ENCODE measurements around the gene TSC22D4. TPM values are rescaled to one million over a fixed set of nuclear protein-coding genes. Genes with fewer than 3 reads are reported as not detected.

Gene TSC22D4
- total RNA-seq, 1 experiment from 2014 or later: 24.4 TPM

DNA sequence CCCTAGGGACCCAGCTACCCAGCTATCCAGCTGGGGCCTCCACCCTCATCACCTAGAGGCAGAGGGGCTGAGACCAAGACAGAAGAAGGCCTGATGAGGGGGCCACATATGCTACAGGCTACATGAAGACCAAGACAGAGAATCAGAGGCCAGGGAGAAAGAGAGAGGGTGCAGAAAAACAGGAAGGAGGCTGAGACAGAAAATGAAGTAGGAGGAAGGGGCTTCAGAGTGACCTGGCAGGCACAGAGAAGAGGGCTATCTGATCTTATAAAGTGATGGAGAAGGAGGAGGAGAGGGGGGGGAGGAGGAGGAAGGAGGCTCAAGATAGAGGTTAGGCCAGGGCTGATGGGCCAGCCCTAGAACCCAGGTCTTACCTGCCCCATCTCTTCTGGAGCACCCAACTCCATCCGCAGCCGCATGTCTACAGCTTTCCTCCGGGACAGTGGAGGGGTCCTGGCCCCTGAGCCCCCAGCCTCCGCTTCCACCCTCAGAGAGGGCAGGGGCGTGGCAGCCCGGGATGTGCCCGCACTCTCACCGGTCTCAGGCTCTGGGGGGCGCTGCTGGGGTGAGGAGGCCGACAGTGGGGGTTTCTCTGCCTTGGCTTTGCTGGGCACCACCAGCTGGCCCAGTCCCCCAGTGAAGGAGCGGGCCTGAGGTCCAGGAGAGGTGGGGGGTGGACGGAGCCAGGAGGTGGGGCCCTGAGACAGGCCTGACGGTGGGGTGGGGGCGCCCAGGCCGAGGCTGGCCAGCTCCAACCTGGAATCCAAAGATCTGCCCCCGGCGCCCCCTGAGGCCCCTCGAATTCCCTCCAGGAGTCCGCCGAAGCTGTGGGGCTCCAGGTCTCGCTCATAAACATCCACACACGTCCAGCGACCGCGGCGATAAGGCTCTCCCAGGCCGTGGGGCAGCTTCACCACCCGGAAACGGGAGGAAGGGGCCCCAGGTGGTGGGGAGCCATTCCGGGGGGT lies 1.8 kb downstream of the TSC22D4 start:
- no peaks in the 10 kb centered on the region for H3K9me3 Mint-ChIP-seq (ENCODE audit: low read depth, unreplicated experiment)
- peaks cover 16% of the 10 kb centered on the region for H3K4me1 Mint-ChIP-seq (ENCODE audit: low read depth, unreplicated experiment)
- intact Hi-C loops (cut with micrococcal nuclease; ENCODE audit: unreplicated experiment): loop anchor here (5.0 kb wide), 1 partner anchor 70 kb away; no protein-coding TSS in a partner anchor
- H3K4me3 Mint-ChIP-seq (ENCODE audit: low read depth, unreplicated experiment): peak overlapping the region; percentile 89
- TF ChIP-seq, protein P1, sequence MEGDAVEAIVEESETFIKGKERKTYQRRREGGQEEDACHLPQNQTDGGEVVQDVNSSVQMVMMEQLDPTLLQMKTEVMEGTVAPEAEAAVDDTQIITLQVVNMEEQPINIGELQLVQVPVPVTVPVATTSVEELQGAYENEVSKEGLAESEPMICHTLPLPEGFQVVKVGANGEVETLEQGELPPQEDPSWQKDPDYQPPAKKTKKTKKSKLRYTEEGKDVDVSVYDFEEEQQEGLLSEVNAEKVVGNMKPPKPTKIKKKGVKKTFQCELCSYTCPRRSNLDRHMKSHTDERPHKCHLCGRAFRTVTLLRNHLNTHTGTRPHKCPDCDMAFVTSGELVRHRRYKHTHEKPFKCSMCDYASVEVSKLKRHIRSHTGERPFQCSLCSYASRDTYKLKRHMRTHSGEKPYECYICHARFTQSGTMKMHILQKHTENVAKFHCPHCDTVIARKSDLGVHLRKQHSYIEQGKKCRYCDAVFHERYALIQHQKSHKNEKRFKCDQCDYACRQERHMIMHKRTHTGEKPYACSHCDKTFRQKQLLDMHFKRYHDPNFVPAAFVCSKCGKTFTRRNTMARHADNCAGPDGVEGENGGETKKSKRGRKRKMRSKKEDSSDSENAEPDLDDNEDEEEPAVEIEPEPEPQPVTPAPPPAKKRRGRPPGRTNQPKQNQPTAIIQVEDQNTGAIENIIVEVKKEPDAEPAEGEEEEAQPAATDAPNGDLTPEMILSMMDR (IDR thresholded peaks at IDR 0.05; ENCODE audit: unreplicated experiment): no peak
- CTCF ChIA-PET: interaction anchor here (0.6 to 0.7 kb wide), 2 partner anchors 16 to 29 kb away, joined by 3 read pairs; no protein-coding TSS in a partner anchor
- no peak overlapping the region for H3K27ac Mint-ChIP-seq (ENCODE audit: unreplicated experiment)
- H3K36me3 Mint-ChIP-seq (ENCODE audit: insufficient read depth, unreplicated experiment): peaks cover 27% of the 10 kb centered on the region
- no peak for DNase-seq
- H3K27me3 Mint-ChIP-seq (ENCODE audit: unreplicated experiment): no peaks in the 10 kb centered on the region
- BruUV-seq (replicated peaks): no TSS peak

DNA sequence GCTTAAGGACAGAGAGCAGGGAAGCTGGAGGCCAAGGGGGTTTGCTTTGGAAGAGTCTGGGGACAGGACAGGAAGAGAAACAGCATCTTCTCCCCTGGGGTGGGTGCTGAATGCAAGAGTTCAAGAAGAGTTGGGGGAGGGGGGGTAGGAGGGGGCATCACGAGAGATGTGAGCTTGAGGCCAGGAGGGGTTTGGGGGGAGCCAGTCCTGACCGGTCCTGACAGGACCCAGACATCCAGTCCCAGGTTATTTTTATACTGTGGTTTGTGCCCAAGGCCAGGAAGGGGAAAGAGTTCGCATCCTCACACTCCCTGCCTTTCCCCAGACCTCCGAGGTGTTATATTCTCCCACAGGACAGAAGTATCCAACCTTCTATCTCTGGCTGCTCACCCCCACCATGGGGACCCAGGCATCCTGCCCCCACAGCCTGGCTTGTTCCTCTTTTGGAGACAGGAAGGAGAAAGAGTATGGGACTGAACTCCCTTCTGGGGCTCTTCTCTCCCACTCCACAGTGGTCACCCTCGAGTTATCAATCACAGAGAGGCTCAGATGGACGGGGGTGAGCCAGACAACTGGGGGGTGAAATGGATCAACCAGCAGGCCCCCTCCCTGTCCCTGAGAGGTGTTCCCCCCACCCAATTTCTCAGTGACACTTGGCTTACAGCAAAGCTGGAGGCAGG lies 2.8 kb downstream of the TSC22D4 start:
- H3K9me3 Mint-ChIP-seq (ENCODE audit: low read depth, unreplicated experiment): no peaks in the 10 kb centered on the region
- H3K36me3 Mint-ChIP-seq (ENCODE audit: insufficient read depth, unreplicated experiment): peaks cover 27% of the 10 kb centered on the region
- H3K27ac Mint-ChIP-seq (ENCODE audit: unreplicated experiment): no peak overlapping the region
- peak overlapping the region; percentile 59 for H3K4me3 Mint-ChIP-seq (ENCODE audit: low read depth, unreplicated experiment)
- no peaks in the 10 kb centered on the region for H3K27me3 Mint-ChIP-seq (ENCODE audit: unreplicated experiment)
- CTCF ChIA-PET: interaction anchor here (1.4 kb wide), 1 partner anchor 69 kb away, joined by 3 read pairs; no protein-coding TSS in a partner anchor
- no peak for DNase-seq
- intact Hi-C loops (cut with micrococcal nuclease; ENCODE audit: unreplicated experiment): loop anchor here (5.0 kb wide), 1 partner anchor 71 kb away; no protein-coding TSS in a partner anchor
- H3K4me1 Mint-ChIP-seq (ENCODE audit: low read depth, unreplicated experiment): peaks cover 16% of the 10 kb centered on the region
- TF ChIP-seq, protein P1 (IDR thresholded peaks at IDR 0.05; ENCODE audit: unreplicated experiment): no peak
- no TSS peak for BruUV-seq (replicated peaks)

DNA sequence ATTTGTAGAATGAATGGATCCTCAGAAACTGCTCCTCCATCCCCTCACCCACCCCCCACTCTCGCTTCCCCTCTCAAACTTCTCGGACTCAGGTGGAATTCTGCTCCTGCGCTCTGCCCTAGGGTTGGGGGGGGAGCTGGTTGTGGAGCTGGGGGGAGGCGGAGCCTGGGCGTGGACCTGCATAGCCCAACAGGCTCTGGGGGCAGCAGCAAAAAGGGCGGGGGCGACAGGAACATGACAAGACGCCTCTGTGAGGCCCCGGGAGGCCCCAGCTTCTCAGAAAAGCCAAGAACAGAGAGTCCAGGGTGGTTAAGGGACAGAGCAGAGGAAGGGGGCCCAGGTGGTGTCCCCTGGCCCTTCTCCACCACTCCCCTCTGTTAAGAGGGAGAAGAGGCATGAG lies 3.5 kb downstream of the TSC22D4 start:
- no peak overlapping the region for H3K4me3 Mint-ChIP-seq (ENCODE audit: low read depth, unreplicated experiment)
- no TSS peak for BruUV-seq (replicated peaks)
- TF ChIP-seq, protein P1 (IDR thresholded peaks at IDR 0.05; ENCODE audit: unreplicated experiment): no peak
- H3K36me3 Mint-ChIP-seq (ENCODE audit: insufficient read depth, unreplicated experiment): peaks cover 27% of the 10 kb centered on the region
- H3K27me3 Mint-ChIP-seq (ENCODE audit: unreplicated experiment): no peaks in the 10 kb centered on the region
- H3K4me1 Mint-ChIP-seq (ENCODE audit: low read depth, unreplicated experiment): peaks cover 16% of the 10 kb centered on the region
- no peak for DNase-seq
- intact Hi-C loops (cut with micrococcal nuclease; ENCODE audit: unreplicated experiment): loop anchor here (5.0 kb wide), 1 partner anchor 72 kb away; no protein-coding TSS in a partner anchor
- H3K27ac Mint-ChIP-seq (ENCODE audit: unreplicated experiment): no peak overlapping the region
- CTCF ChIA-PET: interaction anchor here (1.4 kb wide), 1 partner anchor 70 kb away, joined by 3 read pairs; no protein-coding TSS in a partner anchor
- H3K9me3 Mint-ChIP-seq (ENCODE audit: low read depth, unreplicated experiment): no peaks in the 10 kb centered on the region

DNA sequence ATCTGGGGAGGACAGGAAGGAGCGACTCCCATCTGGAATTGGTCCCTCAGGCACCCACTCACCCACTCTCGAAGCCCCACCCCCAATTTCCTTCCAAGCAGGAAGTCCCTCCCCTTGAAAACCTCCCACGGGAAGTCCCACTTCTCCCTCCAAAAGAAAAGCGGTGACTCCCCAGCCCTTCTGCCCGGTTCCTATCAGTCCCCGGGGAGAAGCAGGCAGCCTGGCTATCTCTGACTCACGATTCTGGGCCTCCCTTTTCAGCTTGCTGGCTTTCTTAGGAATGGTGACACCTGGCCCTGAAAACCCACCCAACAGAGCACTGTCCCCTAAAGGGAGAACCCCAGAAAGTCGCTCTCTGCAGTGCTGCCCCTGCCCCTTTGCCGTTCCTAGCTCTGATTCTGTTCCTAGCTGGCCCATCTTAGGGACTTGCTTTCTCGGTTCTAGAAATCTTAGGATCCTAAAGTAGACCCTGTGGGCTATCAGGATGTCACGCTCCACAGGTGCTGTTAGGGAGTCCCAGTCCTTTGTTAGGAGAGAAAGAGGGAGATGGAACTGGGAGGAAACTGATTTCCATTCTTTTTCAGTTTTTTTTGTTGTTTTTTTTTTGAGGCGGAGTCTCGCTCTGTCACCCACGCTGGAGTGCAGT lies 6.0 kb downstream of the TSC22D4 start:
- intact Hi-C loops (cut with micrococcal nuclease; ENCODE audit: unreplicated experiment): no loop called here
- no peak for DNase-seq
- H3K27ac Mint-ChIP-seq (ENCODE audit: unreplicated experiment): no peak overlapping the region

More for the DNA sequence above, 6.0 kb downstream of the TSC22D4 start:
- CTCF ChIA-PET: no interaction called here
- peaks cover 16% of the 10 kb centered on the region for H3K4me1 Mint-ChIP-seq (ENCODE audit: low read depth, unreplicated experiment)
- H3K27me3 Mint-ChIP-seq (ENCODE audit: unreplicated experiment): no peaks in the 10 kb centered on the region
- no peaks in the 10 kb centered on the region for H3K9me3 Mint-ChIP-seq (ENCODE audit: low read depth, unreplicated experiment)
- H3K36me3 Mint-ChIP-seq (ENCODE audit: insufficient read depth, unreplicated experiment): peaks cover 13% of the 10 kb centered on the region
- no peak overlapping the region for H3K4me3 Mint-ChIP-seq (ENCODE audit: low read depth, unreplicated experiment)
- BruUV-seq (replicated peaks): no TSS peak
- TF ChIP-seq, protein P1 (IDR thresholded peaks at IDR 0.05; ENCODE audit: unreplicated experiment): no peak

Measured in Calu3 (cell line).